HG02884 (cell line): ENCODE results near the gene ITM2C.
A peak's percentile ranks its signal among the peaks of the same experiment; 100 is the strongest.

Source experiments
- ATAC-seq: cut with Tn5 transposase; IDR thresholded peaks from one replicate; pipeline ENCODE4 v1.9.1; 2021; ENCODE audit warnings: mild to moderate bottlenecking, moderate library complexity; ENCODE audit not compliant: unreplicated experiment

ITM2C gene

GRCh38 chr2:230922951-230923717, 58.4 kb downstream of the ITM2C start:
- ATAC-seq = no peak

- ATAC-seq = no peak
These were observed 59.3 kb downstream of the ITM2C start for GRCh38 chr2:230924092-230924469.

GRCh38 chr2:230924470-230925341, 60.0 kb downstream of the ITM2C start, which contains the start of gene GPR55:
GPR55 (minus strand) TSS chr2:230925242; CDS start chr2:230910962, 14,280 bp downstream.
- ATAC-seq = peak; percentile 32

- peak; percentile 13 for ATAC-seq
These were observed 60.7 kb downstream of the ITM2C start for GRCh38 chr2:230925443-230925878.

GRCh38 chr2:230925879-230926765, 61.4 kb downstream of the ITM2C start:
- ATAC-seq = peak; percentile 49

- ATAC-seq = no peak
These were observed 63.1 kb downstream of the ITM2C start for GRCh38 chr2:230927711-230928341.
